OCI-LY1 (cell line): ENCODE measurements around the gene RPS13.
"Not testable (repeated sequence)": the region's sequence is repeated elsewhere in the genome, so short reads cannot be mapped to it uniquely, and the experiment has no call there.

ENCODE experiments used
- H2AFZ ChIP-seq: fragments of 200-600 bp; sonication (generic), shearing (Covaris generic); 2 replicates; pipeline ENCODE4 v1.6.0; 2014; ENCODE audit warnings: antibody characterized with exemption, mild to moderate bottlenecking, low read length
- H3F3A ChIP-seq: fragments of 200-600 bp; sonication (generic), shearing (Covaris generic); 2 replicates; pipeline ENCODE4 v1.6.0; 2014; ENCODE audit warnings: mild to moderate bottlenecking, antibody characterized with exemption, low read length, moderate library complexity; ENCODE audit not compliant: insufficient read depth
- H3K27ac ChIP-seq: fragments of 200-600 bp; sonication (generic); 2 replicates; pipeline ENCODE4 v1.5.1; 2014; ENCODE audit warnings: low read length, mixed run types, mild to moderate bottlenecking, low read depth; ENCODE audit not compliant: poor library complexity, severe bottlenecking
- H3K27me3 ChIP-seq: fragments of 200-600 bp; sonication (generic); 2 replicates; pipeline ENCODE4 v1.6.0; 2014; ENCODE audit warnings: antibody characterized with exemption, mild to moderate bottlenecking, low read length, moderate library complexity; ENCODE audit not compliant: insufficient read depth
- H3K36me3 ChIP-seq: fragments of 200-600 bp; sonication (generic); 2 replicates; pipeline ENCODE4 v1.6.1; 2014; ENCODE audit warnings: mild to moderate bottlenecking, antibody characterized with exemption, low read length, moderate library complexity, mixed read lengths; ENCODE audit not compliant: insufficient read depth
- H3K4me1 ChIP-seq: fragments of 200-600 bp; sonication (generic); 2 replicates; pipeline ENCODE4 v1.5.1; 2014; ENCODE audit warnings: mild to moderate bottlenecking, low read length, moderate library complexity; ENCODE audit not compliant: insufficient read depth, severe bottlenecking
- H3K4me2 ChIP-seq: fragments of 200-600 bp; sonication (generic), shearing (Covaris generic); 2 replicates; pipeline ENCODE4 v1.6.1; 2014; ENCODE audit warnings: low read length
- H3K4me3 ChIP-seq: fragments of 200-600 bp; sonication (generic); 2 replicates; pipeline ENCODE4 v1.5.1; 2014; ENCODE audit warnings: low read length, low read depth, mild to moderate bottlenecking, mixed read lengths; ENCODE audit not compliant: poor library complexity, severe bottlenecking
- H3K79me2 ChIP-seq: fragments of 200-600 bp; shearing (Covaris generic); 2 replicates; pipeline ENCODE4 v1.6.1; 2016; ENCODE audit warnings: mixed run types, low read length, mixed read lengths; ENCODE audit not compliant: insufficient read depth
- H3K9ac ChIP-seq: fragments of 200-600 bp; sonication (generic), shearing (Covaris generic); 2 replicates; pipeline ENCODE4 v1.6.1; 2014; ENCODE audit warnings: mild to moderate bottlenecking, low read length, mixed read lengths
- H3K9me2 ChIP-seq: fragments of 200-600 bp; sonication (generic), shearing (Covaris generic); 2 replicates; pipeline ENCODE4 v1.6.1; 2014; ENCODE audit warnings: low read depth, mild to moderate bottlenecking, low read length, mixed read lengths
- H3K9me3 ChIP-seq: fragments of 200-600 bp; shearing (Covaris generic); 2 replicates; pipeline ENCODE4 v1.6.1; 2014; ENCODE audit warnings: low read length, mixed read lengths
- H4K20me1 ChIP-seq: fragments of 200-600 bp; sonication (generic), shearing (Covaris generic); 2 replicates; pipeline ENCODE4 v1.6.0; 2016; ENCODE audit warnings: mild to moderate bottlenecking, low read length; ENCODE audit not compliant: insufficient read depth
- EZH2 ChIP-seq: fragments of 200-600 bp; sonication (generic), shearing (Covaris generic); IDR thresholded peaks from 2 replicates; pipeline ENCODE4 v1.8.0; 2017; ENCODE audit warnings: borderline replicate concordance, mixed run types, mild to moderate bottlenecking, antibody characterized with exemption, low read length, moderate library complexity, mixed read lengths
- TF ChIP-seq, protein P1 (sequence below): fragments of 200-600 bp; sonication (generic), shearing (Covaris generic); IDR thresholded peaks from 2 replicates; pipeline ENCODE4 v1.5.1; 2017; ENCODE audit warnings: mild to moderate bottlenecking, antibody characterized with exemption, low read length, moderate library complexity, mixed read lengths

Gene RPS13

DNA sequence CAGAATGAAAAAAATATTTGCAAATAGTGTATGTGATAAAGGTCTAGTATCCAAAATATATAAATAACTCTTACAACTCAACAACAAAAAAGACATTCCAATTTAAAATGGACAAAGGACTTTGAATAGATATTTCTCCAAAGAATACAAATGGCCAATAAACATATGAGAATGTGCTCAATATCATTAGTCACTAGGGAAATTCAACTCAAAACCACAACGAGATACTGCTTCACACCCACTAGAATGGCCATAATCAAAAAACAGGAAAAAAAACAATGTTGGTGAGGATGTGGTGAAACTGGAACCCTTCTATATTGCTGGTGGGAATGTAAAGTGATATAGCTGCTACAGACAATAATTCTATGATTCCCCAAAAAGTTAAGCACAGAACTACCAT is 38.6 kb upstream of the RPS13 start:
- Histone ChIP-seq H3F3A (no peaks in the 10 kb centered on the region), H3K4me1 (no peaks in the 10 kb centered on the region), H3K9me2 (no peaks in the 10 kb centered on the region), H3K36me3 (peaks cover 54% of the 10 kb centered on the region), H2AFZ (no peak overlapping the region), H3K79me2 (no peaks in the 10 kb centered on the region), H3K4me2 (no peak overlapping the region), H3K9me3 (no peaks in the 10 kb centered on the region), H4K20me1 (no peaks in the 10 kb centered on the region), H3K4me3 (no peak overlapping the region), H3K27me3 (no peaks in the 10 kb centered on the region), H3K27ac (no peak overlapping the region), H3K9ac (no peak overlapping the region)
- TF ChIP-seq EZH2: no peak
- TF ChIP-seq, protein P1, sequence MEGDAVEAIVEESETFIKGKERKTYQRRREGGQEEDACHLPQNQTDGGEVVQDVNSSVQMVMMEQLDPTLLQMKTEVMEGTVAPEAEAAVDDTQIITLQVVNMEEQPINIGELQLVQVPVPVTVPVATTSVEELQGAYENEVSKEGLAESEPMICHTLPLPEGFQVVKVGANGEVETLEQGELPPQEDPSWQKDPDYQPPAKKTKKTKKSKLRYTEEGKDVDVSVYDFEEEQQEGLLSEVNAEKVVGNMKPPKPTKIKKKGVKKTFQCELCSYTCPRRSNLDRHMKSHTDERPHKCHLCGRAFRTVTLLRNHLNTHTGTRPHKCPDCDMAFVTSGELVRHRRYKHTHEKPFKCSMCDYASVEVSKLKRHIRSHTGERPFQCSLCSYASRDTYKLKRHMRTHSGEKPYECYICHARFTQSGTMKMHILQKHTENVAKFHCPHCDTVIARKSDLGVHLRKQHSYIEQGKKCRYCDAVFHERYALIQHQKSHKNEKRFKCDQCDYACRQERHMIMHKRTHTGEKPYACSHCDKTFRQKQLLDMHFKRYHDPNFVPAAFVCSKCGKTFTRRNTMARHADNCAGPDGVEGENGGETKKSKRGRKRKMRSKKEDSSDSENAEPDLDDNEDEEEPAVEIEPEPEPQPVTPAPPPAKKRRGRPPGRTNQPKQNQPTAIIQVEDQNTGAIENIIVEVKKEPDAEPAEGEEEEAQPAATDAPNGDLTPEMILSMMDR: no peak

GRCh38 chr11:17107745-17108144 is 30.3 kb upstream of the RPS13 start:
- peaks cover 50% of the 10 kb centered on the region for H3K36me3 ChIP-seq
- not testable (repeated sequence) for H3K27me3 ChIP-seq, H3K27ac ChIP-seq, H3K4me1 ChIP-seq, H3K9ac ChIP-seq, H4K20me1 ChIP-seq, H3F3A ChIP-seq, H2AFZ ChIP-seq, H3K4me3 ChIP-seq, H3K79me2 ChIP-seq, H3K4me2 ChIP-seq, H3K9me2 ChIP-seq, H3K9me3 ChIP-seq

GRCh38 chr11:17105404-17106040 is 28.1 kb upstream of the RPS13 start:
- H3K36me3 ChIP-seq: peaks cover 66% of the 10 kb centered on the region
- H4K20me1 ChIP-seq, H3K79me2 ChIP-seq, H3K27ac ChIP-seq, H3K4me2 ChIP-seq, H3K9me3 ChIP-seq, H3K27me3 ChIP-seq, H3F3A ChIP-seq, H3K9ac ChIP-seq, H2AFZ ChIP-seq, H3K4me3 ChIP-seq, H3K9me2 ChIP-seq, H3K4me1 ChIP-seq: not testable (repeated sequence)

GRCh38 chr11:17102462-17102861 is 25.0 kb upstream of the RPS13 start:
- no peaks in the 10 kb centered on the region for H3K79me2 ChIP-seq

More at GRCh38 chr11:17102462-17102861, 25.0 kb upstream of the RPS13 start:
- Histone ChIP-seq H3K4me1 (no peaks in the 10 kb centered on the region), H3K27me3 (no peaks in the 10 kb centered on the region), H4K20me1 (no peaks in the 10 kb centered on the region), H3K36me3 (peaks cover 65% of the 10 kb centered on the region), H3K9me2 (no peaks in the 10 kb centered on the region), H3F3A (no peaks in the 10 kb centered on the region), H2AFZ (no peak overlapping the region), H3K9me3 (no peaks in the 10 kb centered on the region), H3K4me2 (no peak overlapping the region), H3K27ac (no peak overlapping the region), H3K4me3 (no peak overlapping the region), H3K9ac (no peak overlapping the region)
- TF ChIP-seq EZH2: no peak
- TF ChIP-seq, protein P1: no peak
